HG03159 (cell line): ENCODE measurements around the gene HCK.
A peak's percentile ranks its signal among the peaks of the same experiment; 100 is the strongest.
"Not testable (repeated sequence)": the region's sequence is repeated elsewhere in the genome, so short reads cannot be mapped to it uniquely, and the experiment has no call there.

Experiments used
- ATAC-seq: cut with Tn5 transposase; IDR thresholded peaks from one replicate; pipeline ENCODE4 v1.9.1; 2021; ENCODE audit warnings: mild to moderate bottlenecking, moderate library complexity; ENCODE audit not compliant: unreplicated experiment

The HCK gene

DNA sequence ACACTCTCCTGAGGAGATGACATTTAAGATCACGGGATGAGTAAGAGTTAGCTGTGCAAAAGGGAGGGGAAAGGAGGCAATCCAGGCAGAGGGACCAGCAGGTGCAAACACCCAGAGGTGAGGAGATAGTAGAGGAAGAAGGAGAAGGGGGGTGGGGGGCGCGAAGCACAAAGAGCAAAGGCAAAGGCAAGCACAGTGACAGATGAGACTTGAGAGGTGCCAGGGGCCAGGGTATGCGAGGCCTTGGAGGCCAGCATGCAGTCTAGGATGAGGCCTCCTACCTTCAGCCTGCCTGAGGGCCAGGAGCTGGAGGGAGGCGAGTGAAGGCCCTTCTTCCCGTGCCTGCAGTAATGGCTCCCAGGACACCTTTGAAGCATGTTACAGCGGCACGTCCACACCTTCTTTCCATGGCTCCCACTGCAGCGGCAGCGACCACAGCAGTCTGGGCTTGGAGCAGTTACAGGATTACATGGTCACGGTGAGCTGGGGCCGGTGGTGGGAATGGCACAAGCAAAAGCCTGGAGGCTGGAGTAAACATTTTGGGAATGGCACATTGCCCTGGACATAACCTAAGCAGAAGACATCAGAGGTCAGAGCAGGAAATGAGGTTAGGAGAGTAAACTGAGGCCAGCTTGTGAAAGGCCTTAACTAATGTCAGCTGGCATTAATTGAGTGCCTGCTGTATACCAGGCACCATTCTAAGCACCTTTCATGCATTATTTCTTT, 23.2 kb upstream of the HCK start:
- no peak for ATAC-seq

DNA sequence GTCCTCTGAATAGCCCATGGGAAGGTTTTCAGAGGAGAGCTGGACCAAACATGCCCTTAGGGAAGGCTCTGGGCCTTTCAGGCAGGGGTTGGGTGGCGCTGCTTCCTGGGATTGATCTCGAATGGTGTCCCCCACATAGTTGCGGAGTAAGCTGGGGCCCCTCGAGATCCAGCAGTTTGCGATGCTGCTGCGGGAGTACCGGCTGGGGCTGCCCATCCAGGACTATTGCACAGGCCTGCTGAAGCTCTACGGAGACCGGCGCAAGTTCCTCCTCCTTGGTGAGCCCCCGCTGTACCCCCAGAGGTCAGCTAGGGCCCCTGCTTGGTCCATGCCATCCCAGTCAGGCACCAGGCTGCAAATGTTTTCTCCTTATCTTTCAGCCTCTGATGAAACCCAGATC, 22.5 kb upstream of the HCK start:
- ATAC-seq: no peak

DNA sequence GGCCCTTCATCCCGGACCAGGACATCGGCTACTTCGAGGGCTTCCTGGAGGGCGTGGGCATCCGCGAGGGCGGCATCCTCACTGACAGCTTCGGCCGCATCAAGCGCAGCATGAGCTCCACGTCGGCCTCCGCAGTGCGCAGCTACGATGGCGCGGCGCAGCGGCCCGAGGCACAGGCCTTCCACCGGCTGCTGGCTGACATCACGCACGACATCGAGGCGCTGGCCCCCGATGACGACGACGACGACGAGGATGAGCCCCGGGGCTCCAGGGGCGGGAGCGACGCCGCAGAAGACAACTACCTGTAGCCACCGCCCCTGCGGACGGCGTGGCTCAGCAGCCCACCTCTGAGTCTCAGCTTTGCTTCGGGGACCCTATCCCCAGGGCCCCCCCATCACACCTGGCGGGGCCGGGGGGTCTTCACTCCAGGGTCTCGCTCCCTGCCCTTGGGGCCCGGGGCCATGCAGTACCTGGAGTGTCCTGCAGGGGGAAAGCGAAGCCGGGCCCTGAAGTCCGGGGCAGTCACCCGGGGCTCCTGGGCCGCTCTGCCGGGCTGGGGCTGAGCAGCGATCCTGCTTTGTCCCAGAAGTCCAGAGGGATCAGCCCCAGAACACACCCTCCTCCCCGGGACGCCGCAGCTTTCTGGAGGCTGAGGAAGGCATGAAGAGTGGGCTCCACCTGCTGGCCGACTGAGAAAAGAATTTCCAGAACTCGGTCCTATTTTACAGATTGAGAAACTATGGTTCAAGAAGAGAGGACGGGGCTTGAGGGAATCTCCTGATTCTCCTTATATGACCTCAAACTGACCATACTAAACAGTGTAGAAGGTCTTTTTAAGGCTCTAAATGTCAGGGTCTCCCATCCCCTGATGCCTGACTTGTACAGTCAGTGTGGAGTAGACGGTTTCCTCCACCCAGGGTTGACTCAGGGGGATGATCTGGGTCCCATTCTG, 20.8 kb upstream of the HCK start:
- ATAC-seq: peak; percentile 50

DNA sequence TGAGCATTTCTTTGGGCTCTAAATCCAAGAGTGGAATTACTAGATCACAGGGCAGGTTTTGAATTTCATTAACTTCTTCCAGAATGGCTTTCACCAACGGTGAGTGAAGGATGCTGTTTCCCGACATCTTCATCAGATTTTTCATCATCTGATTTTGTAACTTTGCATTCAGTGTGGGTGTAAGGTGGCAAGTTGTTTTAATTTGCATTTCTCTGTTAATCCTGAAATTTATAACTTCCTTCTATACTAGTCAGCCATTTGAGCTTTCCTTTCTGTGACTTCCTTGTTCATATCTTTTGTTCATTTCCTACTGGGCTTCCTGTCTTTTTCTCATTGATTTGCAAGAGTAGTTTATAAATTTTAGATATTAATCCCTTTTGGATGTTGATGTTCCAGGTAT, 18.7 kb upstream of the HCK start:
- ATAC-seq: no peak

DNA sequence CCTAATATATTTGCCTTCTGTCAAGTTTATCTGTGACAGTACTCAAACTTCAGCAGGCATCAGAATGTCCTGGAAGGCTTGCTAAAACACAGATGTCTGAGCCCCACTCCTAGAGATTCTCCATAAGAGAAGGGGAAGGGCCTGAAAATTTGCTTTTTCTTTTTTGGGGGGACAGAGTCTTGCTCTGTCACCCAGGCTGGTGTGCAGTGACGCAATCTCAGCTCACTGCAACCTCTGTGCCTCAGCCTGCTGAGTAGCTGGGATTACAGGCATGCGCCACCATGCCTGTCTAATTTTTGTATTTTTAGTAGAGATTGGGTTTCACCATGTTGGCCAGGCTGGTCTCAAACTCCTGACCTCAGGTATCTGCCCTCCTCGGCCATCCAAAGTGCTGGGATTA, 18.3 kb upstream of the HCK start:
- not testable (repeated sequence) for ATAC-seq

DNA sequence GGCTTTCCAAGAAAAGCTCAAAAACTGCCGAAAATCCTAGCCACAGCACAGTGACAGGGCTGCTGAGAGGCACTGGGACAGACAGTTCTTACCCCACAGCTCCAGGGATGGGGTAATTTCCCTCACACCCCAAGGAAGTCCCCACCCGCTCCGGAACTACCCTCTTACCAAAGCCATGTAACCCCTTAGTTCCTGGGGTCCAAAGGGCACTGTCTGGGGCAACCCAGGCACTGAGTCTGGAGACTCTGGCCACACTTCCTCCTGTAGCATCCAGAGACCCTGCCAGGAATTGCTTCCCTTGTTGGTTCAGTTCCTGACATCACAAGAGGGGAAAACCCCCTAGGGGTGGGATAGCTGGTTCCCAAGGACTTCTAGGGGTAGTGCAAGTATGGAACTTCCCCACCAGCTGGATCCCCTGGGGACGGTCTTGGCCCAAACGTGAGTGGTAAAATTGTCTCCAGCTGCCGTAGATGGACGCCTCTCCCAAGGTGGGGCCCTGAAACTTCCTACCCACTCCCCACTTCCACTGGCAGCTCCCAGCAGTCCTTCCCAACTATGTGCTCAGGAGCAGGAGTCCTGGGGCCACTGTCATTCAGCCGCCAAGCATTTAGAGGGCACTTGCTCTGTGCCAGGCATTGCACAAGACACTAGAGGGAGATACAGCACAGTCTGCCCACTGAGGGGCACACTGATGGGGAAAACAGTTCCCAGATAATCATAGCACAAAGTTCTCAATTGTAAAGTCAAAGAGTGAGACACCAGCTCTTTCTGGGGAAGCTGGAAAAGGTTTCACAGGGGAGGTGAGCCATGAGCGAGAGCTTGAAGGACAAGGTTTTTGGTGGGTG, 17.2 kb upstream of the HCK start:
- no peak for ATAC-seq

DNA sequence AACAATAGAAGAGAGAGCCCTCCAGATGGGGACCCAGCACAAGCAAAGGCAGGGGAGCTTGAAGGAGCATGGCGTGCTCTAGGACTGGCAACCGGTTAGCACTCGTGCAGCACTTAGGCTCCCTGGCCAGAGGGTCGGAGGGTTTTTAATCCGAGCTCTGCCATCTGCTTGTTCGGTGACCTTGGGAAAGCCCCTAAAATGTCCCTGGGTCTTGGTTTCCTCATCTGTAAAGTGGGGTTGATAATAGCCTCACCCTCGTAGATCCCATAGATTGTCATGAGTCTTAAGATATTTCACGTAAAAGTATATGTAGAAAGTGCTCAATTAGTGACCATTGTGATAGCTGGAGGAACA, 16.6 kb upstream of the HCK start:
- no peak for ATAC-seq

DNA sequence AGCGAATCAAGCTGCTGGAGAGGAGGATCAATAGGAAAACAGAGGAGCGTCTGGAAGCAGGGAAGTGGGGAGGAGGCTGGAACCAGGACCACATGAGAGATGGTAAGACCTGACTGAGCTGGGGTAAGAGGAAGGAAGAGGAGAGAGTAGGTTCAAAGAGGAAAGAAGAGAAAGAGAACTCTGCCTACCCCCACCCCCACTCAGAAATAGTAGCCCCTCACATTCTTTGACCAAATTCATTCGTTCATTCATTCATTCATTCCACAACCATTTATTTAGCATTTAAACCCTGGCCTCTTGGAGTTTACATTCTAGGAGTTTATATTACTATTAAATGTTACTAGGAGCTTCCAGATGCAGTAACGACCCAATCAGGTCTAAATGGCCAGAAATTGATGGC, 15.8 kb upstream of the HCK start:
- no peak for ATAC-seq

DNA sequence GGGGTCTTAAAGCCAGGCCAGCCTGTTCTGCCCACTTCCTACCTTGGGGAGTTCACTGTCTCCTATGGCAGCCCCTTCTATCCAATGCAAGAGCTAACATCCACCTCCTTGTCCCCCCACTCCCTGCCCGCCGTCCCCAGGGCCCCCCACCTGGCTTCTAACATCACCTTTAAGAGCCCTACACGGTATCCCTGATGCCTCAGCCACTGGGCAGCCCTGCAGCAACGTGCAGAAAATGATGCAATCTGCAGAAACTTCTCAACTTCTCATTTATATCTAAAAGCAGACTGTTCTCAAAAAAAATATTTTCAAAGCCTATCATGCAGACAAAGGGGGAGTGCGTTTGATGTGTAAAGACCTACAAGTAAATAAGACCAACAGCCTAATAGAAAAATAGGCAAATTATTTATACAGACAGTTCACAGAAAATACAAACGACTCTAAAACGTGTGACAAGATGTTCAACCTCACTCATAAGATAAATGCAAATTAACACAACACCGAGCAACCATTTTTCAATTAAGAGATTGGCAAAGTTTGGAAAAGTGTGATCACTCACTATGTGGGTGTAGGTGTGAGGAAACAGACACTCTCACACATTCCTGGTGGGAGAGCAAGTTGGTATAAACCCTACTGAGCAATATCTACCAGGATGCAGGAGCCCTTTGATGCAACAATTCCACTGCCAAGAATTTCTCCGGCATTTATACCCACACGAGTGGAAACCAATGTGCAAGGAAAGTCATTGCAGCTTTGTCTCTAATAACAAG, 15.1 kb upstream of the HCK start:
- no peak for ATAC-seq

DNA sequence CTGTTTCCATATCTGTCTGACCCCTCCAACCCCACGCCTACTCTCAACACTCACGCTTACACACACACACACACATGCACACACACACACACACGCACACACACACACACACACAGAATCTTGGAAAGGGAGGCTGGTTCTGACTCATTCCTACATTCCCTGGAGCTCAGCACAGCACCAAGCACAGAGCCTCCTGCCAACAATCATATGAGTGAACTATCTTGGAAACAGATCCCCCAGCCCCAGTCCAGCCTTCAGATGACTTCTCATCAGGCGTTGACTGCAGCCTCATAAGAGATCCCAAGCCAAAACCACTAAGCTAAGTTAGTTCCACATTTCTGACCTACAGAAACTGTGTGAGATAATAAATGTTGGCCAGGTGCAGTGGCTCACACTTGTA, 14.1 kb upstream of the HCK start:
- ATAC-seq: no peak

DNA sequence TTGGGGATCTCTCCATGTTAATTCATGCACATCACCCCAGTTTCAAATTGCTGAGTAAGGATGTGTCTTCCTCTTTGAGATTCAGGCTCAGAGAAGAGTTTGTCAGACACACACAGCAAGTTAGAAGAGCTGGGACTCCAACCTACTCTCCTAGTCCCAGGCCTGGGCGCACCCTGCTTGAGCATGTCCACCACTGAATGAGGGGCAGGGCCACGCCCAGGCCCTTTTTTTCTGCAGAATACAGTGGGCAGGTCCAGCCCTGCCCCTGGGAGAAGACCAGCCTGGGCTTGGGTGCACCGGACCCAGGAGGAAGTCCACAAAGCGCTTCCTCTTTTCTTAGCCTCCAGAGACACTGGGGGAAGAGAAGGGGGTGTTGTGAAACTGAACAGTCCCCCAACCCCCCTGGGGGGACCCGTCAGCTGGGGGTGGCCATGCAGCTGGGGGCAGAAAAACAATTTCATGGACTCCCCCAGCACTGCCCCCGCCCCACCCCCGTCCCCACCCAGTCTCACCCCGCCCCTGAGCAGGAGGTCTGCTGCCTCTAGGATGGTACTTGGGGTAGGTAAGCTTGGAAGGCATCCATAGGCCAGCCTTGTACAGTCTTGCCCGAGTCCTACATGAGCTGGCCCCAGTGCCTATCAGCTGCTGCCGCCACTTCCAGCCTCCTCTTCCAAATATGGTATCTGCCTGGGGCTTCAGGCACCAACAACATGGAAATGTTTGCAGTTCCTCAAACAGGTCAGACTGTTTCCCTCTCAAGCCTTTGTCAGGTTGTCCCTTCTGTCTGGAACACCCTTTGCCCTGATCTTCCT, 11.7 kb upstream of the HCK start:
- peak; percentile 67 for ATAC-seq

DNA sequence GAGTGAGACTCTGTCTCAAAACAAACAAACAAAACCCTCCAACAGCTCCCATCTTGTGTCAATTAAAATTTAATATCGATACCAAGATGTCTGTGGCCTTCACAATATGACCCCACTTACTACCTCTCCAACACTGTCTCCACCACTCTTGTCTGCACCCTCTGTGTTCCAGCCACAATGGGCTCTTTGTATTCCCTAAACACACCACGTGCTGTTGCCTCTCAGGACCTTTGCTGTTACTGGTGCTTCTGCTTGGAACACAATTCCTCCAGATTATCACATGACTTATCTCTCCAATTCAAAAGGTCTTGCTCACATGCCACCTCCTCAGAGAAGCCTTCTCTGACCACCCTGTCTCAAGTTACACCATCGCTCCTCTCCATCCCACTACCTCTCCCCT, 6.0 kb upstream of the HCK start:
- ATAC-seq: no peak

DNA sequence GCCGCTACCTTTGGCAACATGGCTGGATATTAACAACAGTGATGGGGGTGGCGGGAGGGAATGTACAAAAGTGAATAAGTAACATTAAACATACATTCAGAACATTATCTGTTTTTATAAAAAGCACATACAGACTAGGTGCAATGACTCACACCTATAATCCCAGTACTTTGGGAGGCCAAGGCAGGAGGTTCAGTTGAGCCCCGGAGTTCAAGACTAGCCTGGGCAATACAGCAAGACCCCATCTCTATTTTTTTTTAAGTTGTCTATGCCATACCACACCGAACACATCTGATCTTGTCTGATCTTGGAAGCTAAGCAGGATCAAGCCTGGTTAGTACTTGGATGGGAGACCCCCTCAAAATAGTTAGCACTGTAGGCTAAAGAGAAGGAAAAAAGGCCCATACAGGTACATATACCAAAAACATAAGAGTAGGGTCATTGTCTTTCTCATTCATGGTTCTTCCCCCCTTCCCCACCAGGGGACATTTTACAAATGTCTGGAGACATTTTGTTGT, 1.7 kb upstream of the HCK start:
- no peak for ATAC-seq

DNA sequence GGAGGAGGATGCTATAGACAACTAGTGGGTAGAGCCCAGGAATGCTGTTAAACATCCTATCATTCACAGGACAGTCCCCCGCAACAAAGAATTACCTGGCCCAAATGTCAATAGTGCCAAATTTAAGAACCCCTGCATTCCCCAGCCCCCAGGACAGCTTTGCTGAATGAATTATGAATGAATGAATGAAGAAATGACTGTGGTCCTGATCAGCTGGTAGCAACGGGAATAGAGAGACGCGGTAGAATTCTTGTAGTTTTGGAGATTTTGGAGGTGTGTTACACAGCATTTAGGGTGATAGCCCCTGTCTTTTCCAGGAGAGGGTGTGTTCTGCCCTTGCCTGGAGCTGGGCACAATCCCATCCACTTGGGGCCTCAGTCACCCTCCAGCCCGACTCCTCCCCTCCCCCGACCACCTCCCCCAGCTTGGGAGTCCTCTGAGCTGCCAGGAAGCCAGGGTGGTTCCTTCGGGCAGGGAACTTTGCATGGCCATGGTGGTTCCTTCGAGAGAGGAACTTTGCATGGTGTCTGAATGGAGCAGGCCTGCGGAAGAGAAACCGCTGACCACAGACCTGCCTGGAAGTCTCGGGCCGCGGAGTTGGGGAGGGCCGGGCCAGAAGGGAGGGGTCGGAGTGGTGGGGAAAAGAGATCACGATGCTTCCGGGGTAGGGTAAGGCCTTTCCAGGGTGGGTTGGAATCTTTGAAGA, 1.0 kb upstream of the HCK start:
- no peak for ATAC-seq

DNA sequence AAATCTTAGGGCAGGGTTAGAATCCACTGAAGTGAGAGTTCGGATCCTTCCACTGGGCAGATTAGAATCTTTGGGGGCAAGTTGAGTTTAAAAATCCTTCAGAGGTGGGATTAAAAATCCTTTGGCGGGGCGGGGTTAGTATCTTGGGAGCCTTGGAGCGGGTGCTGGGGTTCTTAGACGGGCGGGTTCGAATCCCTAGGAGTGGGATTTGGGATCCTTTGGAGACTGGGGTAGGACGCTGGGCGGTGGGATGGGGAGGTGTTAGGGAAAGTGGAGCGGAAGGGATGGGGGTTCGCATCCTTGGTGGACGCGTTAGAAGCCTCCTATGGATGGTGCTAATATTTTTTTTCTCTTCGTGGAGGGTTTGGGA, 337 bp upstream of the HCK start:
- ATAC-seq: no peak

DNA sequence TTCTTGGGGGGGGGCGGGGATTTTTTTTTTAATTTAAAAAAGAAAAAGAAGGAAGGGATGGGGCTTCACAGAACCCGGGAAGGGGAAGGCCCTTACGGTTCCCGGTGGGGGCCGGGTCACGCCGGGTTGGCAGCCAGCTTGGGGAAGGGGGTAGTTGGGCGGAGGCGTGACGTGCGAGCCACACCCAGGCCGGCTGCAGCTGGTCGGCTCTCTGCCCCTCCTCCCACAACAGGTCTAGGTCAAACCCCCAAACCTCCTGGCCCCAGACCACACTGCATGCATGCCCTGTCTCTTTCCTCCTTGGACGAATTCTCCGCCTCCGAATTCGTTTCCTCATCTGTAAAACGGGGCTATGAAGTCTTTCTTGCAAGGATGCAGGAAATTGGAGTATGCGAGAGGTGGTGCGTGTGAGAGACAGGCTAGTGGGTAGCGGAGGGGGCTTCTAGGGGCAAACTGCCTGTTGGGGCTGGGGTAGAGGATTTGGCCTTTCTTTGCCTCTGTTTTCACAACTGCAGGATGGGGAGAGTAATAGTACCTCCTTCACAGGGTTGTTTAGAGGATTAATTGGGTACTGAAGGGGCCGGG, 828 bp downstream of the HCK start:
- no peak for ATAC-seq

DNA sequence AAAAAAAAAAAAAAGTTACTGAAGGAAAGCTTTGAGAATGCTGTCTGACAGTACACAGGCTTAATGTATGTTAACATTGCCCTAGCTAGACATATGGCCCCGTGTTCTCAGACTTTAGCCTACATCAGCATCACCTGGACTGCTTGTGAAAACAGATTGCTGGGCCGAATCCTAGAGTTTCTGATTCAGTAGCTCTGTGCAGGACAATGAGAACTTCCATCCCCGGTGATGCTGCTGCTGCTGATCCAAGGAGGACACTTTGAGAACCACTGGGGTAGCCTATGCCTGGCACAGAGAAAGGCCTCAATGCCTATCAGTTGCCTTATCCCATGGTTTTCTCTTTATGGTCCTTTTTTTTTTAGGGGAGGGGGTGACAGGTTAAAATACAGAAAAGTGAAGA, 1.6 kb downstream of the HCK start:
- ATAC-seq: no peak

DNA sequence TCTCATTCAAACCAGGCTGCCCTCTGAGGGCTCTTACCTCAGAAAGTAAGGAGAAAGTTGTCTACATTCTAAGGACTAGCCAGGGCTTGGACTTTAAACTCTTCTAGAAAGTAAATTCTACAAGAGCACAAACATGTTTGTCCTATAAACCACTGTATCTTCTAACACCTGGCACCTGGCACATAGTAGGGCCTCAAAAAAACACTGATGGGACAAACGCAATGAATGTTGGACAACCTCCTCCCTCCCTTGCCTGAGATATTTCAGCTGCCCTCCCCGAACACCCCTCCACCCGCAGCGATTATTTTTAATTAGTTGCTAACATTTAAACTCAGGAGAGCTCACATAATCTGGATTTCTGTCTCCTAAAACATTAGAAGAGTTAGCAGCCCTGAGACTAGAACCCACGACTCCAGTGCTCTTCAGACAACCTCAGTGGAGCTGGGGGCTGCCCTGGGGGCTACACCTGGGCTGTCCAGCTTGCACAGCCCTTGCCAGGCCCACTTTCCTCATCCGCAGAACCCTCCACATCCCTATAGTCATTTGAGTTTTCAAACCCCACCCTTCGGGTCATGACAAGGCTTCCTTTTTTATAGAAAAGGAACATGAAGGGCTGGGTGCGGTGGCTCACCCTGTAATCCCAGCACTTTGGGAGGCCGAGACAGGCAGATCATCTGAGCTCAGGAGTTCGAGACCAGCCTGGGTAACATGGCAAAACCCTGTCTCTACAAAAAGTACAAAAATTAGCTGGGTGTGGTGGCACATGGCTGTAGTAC, 4.9 kb downstream of the HCK start:
- no peak for ATAC-seq
